RWPE2 (cell line): ENCODE results near the gene RAB26.
"Not testable (repeated sequence)": the region's sequence is repeated elsewhere in the genome, so short reads cannot be mapped to it uniquely, and the experiment has no call there.

Experiments
- ATAC-seq: fragments of 200-7000 bp; cut with Tn5 transposase; 3 replicates; pipeline ENCODE4 v1.9.1; 2021; ENCODE audit warnings: low read depth
- DNase-seq: peaks from one replicate; pipeline ENCODE4 v3.0.0-alpha.2; 2020; ENCODE audit warnings: low spot score
- H3K27ac ChIP-seq: fragments of 450-650 bp; 2 replicates; pipeline ENCODE4 v1.5.1; 2017; ENCODE audit warnings: mild to moderate bottlenecking; ENCODE audit not compliant: poor library complexity, severe bottlenecking
- H3K27me3 ChIP-seq: fragments of 250-450 bp; sonication (Bioruptor Pico); 2 replicates; pipeline ENCODE4 v1.5.1; 2021; ENCODE audit warnings: mild to moderate bottlenecking, moderate library complexity; ENCODE audit not compliant: insufficient read depth, poor library complexity, severe bottlenecking
- H3K36me3 ChIP-seq: fragments of 250-450 bp; sonication (Bioruptor Pico); 2 replicates; pipeline ENCODE4 v1.5.1; 2020; ENCODE audit warnings: low read depth, mild to moderate bottlenecking, moderate library complexity
- H3K4me1 ChIP-seq: fragments of 250-450 bp; sonication (Bioruptor Pico); 2 replicates; pipeline ENCODE4 v1.5.1; 2021; ENCODE audit warnings: mild to moderate bottlenecking, moderate library complexity; ENCODE audit not compliant: insufficient read depth, poor library complexity, severe bottlenecking
- H3K4me3 ChIP-seq: fragments of 250-450 bp; sonication (Bioruptor Pico); 2 replicates; pipeline ENCODE4 v1.5.1; 2021; ENCODE audit warnings: mild to moderate bottlenecking, moderate library complexity; ENCODE audit not compliant: severe bottlenecking
- H3K9me3 ChIP-seq: fragments of 250-450 bp; sonication (Bioruptor Pico); 2 replicates; pipeline ENCODE4 v1.5.1; 2021; ENCODE audit warnings: mild to moderate bottlenecking, moderate library complexity; ENCODE audit not compliant: severe bottlenecking
- CTCF ChIP-seq: fragments of 450-650 bp; IDR thresholded peaks from one replicate; pipeline ENCODE4 v1.5.1; 2017; ENCODE audit warnings: mild to moderate bottlenecking, moderate library complexity; ENCODE audit not compliant: poor library complexity, severe bottlenecking

RAB26 gene

DNA sequence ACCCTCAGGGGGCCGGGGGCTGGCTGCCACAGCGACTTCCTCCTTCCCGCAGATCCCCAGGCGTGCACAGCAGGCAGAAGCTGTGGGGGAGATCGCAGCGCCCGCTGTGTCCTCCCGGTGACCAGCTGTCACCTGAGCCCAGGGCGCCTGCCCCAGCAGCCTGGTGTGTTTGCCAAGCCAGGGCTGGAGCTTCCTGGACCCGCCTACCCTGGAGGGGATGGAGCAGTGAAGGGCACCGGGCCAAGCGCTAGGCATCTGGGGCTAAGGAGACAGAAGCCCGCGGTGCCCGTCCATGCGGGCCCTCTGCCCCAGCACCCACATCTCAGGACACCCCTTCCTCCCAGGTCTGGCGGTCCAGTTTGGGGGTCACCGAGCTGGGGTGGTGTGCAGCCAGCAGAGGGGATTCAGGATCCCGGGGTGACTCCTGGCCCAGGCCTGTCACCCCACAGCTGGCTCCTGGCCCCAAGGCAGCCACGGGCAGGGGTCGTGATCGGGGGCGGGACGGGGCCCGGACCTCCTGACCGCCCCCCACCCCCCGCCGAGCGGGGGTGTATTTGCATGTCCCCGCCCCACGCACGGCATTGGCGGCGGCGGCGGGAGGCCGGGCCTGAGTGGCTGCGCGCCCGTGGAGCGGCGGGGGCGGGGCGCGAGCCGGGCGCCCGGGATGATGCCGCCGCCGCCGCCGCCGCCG is at the start of gene RAB26:
Gene RAB26 (plus strand): TSS at position 645 of the 691 bp plus-strand sequence. CDS start 159 bp downstream, outside the sequence.
- Histone ChIP-seq H3K9me3 (no peaks in the 10 kb centered on the region), H3K36me3 (peaks cover 18% of the 10 kb centered on the region), H3K4me3 (peak within 1 kb of the TSS; percentile 40), H3K27me3 (no peaks in the 10 kb centered on the region), H3K27ac (peak within 1 kb of the TSS; percentile 93), H3K4me1 (peaks cover 18% of the 10 kb centered on the region)
- peak; percentile 84 for DNase-seq
- no peak for TF ChIP-seq CTCF
- ATAC-seq: peak; percentile 40

DNA sequence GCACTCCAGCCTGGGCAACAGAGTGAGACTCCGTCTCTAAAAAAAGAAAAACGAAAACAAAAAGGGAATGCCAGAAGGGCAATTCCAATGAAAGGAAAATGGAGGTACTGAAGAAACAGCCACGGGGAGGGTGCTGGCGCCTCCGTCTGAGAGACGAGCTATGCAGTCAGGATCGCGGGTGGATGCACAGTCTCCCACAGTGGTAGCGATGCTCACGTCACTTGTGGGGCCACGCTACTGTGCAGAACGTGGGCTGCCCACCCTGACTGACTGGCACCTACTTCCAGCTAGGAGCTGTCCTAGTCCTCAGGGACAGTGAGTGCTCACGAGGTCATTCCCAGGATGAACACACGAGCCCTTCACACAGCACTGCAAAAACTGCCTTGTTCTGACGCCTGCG is 46.8 kb upstream of the RAB26 start:
- not testable (repeated sequence) for H3K4me1 ChIP-seq, H3K27ac ChIP-seq, H3K27me3 ChIP-seq, H3K9me3 ChIP-seq, ATAC-seq, DNase-seq, H3K4me3 ChIP-seq
- peaks cover 24% of the 10 kb centered on the region for H3K36me3 ChIP-seq

- no peak for ATAC-seq
- Histone ChIP-seq H3K36me3 (peaks cover 21% of the 10 kb centered on the region), H3K4me1 (no peaks in the 10 kb centered on the region), H3K27ac (no peak overlapping the region), H3K9me3 (no peaks in the 10 kb centered on the region), H3K4me3 (no peak overlapping the region), H3K27me3 (no peaks in the 10 kb centered on the region)
- DNase-seq: no peak
- no peak for TF ChIP-seq CTCF
Observed at GRCh38 chr16:2102471-2102870, 46.0 kb upstream of the RAB26 start.

- H3K36me3 ChIP-seq: peaks cover 12% of the 10 kb centered on the region; the same call in 1 of the 2 replicates
- H3K4me3 ChIP-seq, H3K27ac ChIP-seq, DNase-seq, H3K9me3 ChIP-seq, H3K4me1 ChIP-seq, ATAC-seq, H3K27me3 ChIP-seq: not testable (repeated sequence)
Observed at GRCh38 chr16:2104464-2104863, 44.0 kb upstream of the RAB26 start.

GRCh38 chr16:2105291-2105690 is 43.1 kb upstream of the RAB26 start:
- H3K4me1 ChIP-seq, H3K27ac ChIP-seq, H3K4me3 ChIP-seq, DNase-seq, ATAC-seq, H3K9me3 ChIP-seq, H3K27me3 ChIP-seq: not testable (repeated sequence)
- H3K36me3 ChIP-seq: peaks cover 12% of the 10 kb centered on the region; the same call in 1 of the 2 replicates

DNA sequence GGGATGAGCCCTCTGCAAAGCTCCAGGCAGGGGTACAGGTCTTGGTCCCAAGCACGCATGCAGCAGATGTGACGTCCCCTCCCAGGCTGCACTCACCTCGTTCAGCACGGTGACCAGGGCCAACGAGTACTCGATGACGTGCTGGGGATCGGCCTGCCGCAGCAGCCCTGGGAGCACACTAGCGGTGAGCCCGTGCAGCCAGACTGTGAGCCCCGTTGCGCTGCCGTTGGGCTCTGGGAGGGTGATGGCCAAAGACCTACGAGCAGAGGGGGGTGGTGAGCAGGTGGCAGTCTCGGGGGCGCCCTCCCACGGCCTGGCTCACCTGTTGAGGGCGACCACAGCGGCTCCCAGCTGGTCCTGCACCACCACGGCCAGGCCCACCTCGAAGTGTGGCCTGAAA is 42.7 kb upstream of the RAB26 start:
- not testable (repeated sequence) for DNase-seq, ATAC-seq, H3K27me3 ChIP-seq, H3K27ac ChIP-seq, H3K4me1 ChIP-seq, H3K9me3 ChIP-seq, H3K4me3 ChIP-seq
- peaks cover 12% of the 10 kb centered on the region; the same call in 1 of the 2 replicates for H3K36me3 ChIP-seq

- H3K4me3 ChIP-seq, DNase-seq, H3K27me3 ChIP-seq, H3K4me1 ChIP-seq, H3K9me3 ChIP-seq, H3K27ac ChIP-seq, ATAC-seq: not testable (repeated sequence)
- peaks cover 14% of the 10 kb centered on the region; the same call in 1 of the 2 replicates for H3K36me3 ChIP-seq
Observed at GRCh38 chr16:2106211-2106610, 42.2 kb upstream of the RAB26 start.

DNA sequence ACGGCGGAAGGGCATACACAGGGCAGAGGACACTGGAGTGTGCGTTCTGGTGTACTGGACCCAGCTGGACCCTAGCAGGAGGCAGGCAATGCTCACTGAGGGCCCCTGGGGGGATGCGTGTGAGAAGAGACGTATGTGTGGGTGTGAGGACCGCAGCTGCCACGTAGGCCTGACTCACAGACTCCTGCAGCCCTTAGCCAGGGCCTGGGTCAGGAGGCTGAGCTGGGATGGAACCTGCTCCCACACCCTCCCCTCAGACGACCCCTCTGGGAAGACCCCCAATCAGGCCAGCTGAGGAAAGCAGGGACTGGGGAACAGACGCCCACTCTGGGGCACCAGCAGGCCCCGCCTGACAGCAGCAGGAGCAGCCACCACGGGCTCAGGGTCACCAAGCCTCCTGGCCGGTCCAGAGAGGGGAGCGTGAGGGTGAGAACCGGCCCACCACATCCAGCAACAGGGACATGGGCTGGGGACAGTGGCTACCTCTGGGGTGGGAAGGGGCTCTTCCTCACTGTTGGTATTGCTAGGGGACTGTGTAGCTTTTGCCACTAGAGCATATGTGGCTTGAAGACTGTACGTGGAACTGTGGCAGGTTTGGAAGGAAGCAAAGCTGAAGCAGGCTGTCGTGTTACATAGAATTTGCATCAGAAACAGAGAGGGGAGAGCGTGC is 41.2 kb upstream of the RAB26 start:
- DNase-seq, H3K36me3 ChIP-seq, H3K9me3 ChIP-seq, H3K4me3 ChIP-seq, H3K27me3 ChIP-seq, H3K4me1 ChIP-seq, H3K27ac ChIP-seq: not testable (repeated sequence)
- ATAC-seq: peak; percentile 37

DNA sequence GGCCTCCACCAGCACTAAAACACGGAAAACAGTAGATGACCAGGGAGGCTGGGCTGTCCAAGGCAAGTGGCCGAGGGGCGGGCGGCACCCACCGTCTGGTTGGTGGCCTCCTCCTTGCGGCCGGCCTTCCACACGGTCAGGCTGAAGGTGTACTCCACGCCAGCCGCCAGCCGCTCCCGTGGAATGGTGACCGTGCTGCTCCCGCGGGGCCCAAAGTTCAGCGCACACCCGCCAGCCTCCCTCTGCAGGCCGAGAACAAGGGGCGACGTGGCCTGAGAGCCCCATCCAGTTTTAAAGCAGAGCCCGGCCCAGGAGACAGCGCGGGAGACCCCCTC is 40.7 kb upstream of the RAB26 start:
- not testable (repeated sequence) for H3K27me3 ChIP-seq, ATAC-seq, H3K36me3 ChIP-seq, H3K4me3 ChIP-seq, DNase-seq, H3K9me3 ChIP-seq, H3K4me1 ChIP-seq, H3K27ac ChIP-seq
